ENCODE data around the gene HOXD11. TPM values are rescaled to one million over a fixed set of nuclear protein-coding genes. Genes with fewer than 3 reads are reported as not detected.
A peak's percentile ranks its signal among the peaks of the same experiment; 100 is the strongest.

The HOXD11 gene
- total RNA-seq, 1 experiment from 2014 or later = 107 TPM

- DNase-seq (ENCODE audit: low spot score) = no peak
- ChIA-PET CTCF (no interaction called here), POLR2A (ENCODE audit: low non-redundant PET) (no interaction called here)
- TF ChIP-seq EZH2 (IDR thresholded peaks at IDR 0.05; ENCODE audit: borderline replicate concordance, low read depth, low read length, poor library complexity, severe bottlenecking) = no peak
- TF ChIP-seq CTCF (conservative IDR thresholded peaks at IDR 0.05; ENCODE audit: low read depth, low read length) = no peak
- Histone ChIP-seq H3K4me3 (ENCODE audit: low read depth, low read length, poor library complexity, severe bottlenecking) (no peak overlapping the region), H3K36me3 (ENCODE audit: insufficient read depth, low read length, poor library complexity, severe bottlenecking) (no peaks in the 10 kb centered on the region), H3K27me3 (replicated peaks; ENCODE audit: insufficient read depth, low read depth, low read length, poor library complexity) (peaks cover 93% of the 10 kb centered on the region), H3K9me3 (ENCODE audit: low read depth, low read length, poor library complexity, severe bottlenecking) (no peaks in the 10 kb centered on the region), H3K27ac (ENCODE audit: low read depth, low read length, poor library complexity, severe bottlenecking) (no peak overlapping the region), H3K4me1 (ENCODE audit: insufficient read depth, low read length, poor library complexity, severe bottlenecking) (peaks cover 7% of the 10 kb centered on the region)
- BruUV-seq (replicated peaks) = no TSS peak
- intact Hi-C loops (cut with micrococcal nuclease; ENCODE audit: unreplicated experiment) = no loop called here
Measured at GRCh38 chr2:176072292-176072669, 34.8 kb upstream of the HOXD11 start.

DNA sequence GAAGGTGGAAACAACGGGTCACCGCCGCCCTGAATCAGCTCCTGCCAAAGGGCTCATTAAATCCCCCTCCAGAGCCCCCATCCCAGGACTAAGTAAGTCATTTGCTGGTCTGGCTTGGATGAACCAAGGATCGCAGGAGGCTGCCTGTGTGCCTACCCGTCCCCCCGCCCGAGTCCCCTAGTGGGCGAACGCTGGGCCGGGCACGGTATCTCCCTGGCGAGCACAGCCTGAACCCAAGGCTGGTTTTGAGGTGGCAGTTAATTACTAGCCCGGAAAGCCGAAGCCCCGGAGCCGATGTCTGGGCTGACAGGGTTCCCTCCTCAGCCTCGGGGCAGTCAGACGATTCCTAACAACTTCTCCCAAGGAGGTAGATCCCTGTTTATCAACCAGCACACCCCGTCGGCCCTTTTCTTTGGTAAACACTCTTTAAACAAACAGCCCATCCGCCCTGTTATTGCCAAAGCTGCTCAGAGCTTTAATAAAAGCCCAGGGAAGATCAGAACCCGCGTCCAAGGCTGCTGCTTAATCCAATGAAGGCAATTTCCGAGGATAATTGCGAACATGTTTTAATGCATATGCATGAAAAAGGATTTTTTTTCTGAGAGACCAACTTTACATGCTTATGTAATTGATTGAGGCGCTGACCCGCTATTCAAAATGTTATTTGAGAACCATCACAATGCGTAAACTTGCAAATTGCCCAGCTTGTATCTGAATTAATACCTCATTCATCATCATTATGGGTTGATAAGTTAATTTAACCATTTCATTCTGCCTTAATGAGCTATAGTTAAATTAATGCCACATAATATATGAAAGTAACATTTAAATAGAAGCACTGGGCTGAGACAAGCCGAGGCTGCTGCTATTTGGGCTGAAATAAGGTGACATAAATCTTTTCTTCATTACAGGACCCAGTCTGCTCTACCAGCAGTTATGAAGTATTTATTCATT is 33.9 kb upstream of the HOXD11 start:
- BruUV-seq (replicated peaks) = no TSS peak

GRCh38 chr2:176074919-176075425 is 32.1 kb upstream of the HOXD11 start:
- CTCF ChIA-PET = interaction anchor here (0.5 kb wide), 1 partner anchor 745 kb away, joined by 3 read pairs; no protein-coding TSS in a partner anchor
- DNase-seq (ENCODE audit: low spot score) = no peak
- no peak overlapping the region for H3K4me3 ChIP-seq (ENCODE audit: low read depth, low read length, poor library complexity, severe bottlenecking)
- TF ChIP-seq EZH2 (IDR thresholded peaks at IDR 0.05; ENCODE audit: borderline replicate concordance, low read depth, low read length, poor library complexity, severe bottlenecking) (no peak), CTCF (conservative IDR thresholded peaks at IDR 0.05; ENCODE audit: low read depth, low read length) (no peak)
- intact Hi-C loops (cut with micrococcal nuclease; ENCODE audit: unreplicated experiment) = no loop called here
- POLR2A ChIA-PET (ENCODE audit: low non-redundant PET) = no interaction called here
- peaks cover 91% of the 10 kb centered on the region for H3K27me3 ChIP-seq (replicated peaks; ENCODE audit: insufficient read depth, low read depth, low read length, poor library complexity)
- no TSS peak for BruUV-seq (replicated peaks)
- H3K9me3 ChIP-seq (ENCODE audit: low read depth, low read length, poor library complexity, severe bottlenecking) = no peaks in the 10 kb centered on the region
- no peak overlapping the region for H3K27ac ChIP-seq (ENCODE audit: low read depth, low read length, poor library complexity, severe bottlenecking)
- no peaks in the 10 kb centered on the region for H3K36me3 ChIP-seq (ENCODE audit: insufficient read depth, low read length, poor library complexity, severe bottlenecking)
- H3K4me1 ChIP-seq (ENCODE audit: insufficient read depth, low read length, poor library complexity, severe bottlenecking) = peaks cover 21% of the 10 kb centered on the region

More for the DNA sequence above, 33.9 kb upstream of the HOXD11 start:
- intact Hi-C loops (cut with micrococcal nuclease; ENCODE audit: unreplicated experiment) = no loop called here
- Histone ChIP-seq H3K27me3 (replicated peaks; ENCODE audit: insufficient read depth, low read depth, low read length, poor library complexity) (peaks cover 93% of the 10 kb centered on the region), H3K4me3 (ENCODE audit: low read depth, low read length, poor library complexity, severe bottlenecking) (peak overlapping the region; percentile 16), H3K9me3 (ENCODE audit: low read depth, low read length, poor library complexity, severe bottlenecking) (no peaks in the 10 kb centered on the region), H3K4me1 (ENCODE audit: insufficient read depth, low read length, poor library complexity, severe bottlenecking) (peaks cover 12% of the 10 kb centered on the region), H3K27ac (ENCODE audit: low read depth, low read length, poor library complexity, severe bottlenecking) (no peak overlapping the region), H3K36me3 (ENCODE audit: insufficient read depth, low read length, poor library complexity, severe bottlenecking) (no peaks in the 10 kb centered on the region)
- TF ChIP-seq EZH2 (IDR thresholded peaks at IDR 0.05; ENCODE audit: borderline replicate concordance, low read depth, low read length, poor library complexity, severe bottlenecking) (no peak), CTCF (conservative IDR thresholded peaks at IDR 0.05; ENCODE audit: low read depth, low read length) (no peak)
- ChIA-PET POLR2A (ENCODE audit: low non-redundant PET) (interaction anchor here (0.5 to 0.7 kb wide), 3 partner anchors 64 to 402 kb away, joined by 3 to 4 read pairs (median 3); no protein-coding TSS in a partner anchor), CTCF (interaction anchor here (1.0 kb wide), 1 partner anchor 822 kb away, joined by 3 read pairs; no protein-coding TSS in a partner anchor)
- peak; percentile 85 for DNase-seq (ENCODE audit: low spot score)
